ENCODE data around the gene ACSF3.

GRCh38 chr16:89123831-89124100, 30.1 kb downstream of the ACSF3 start:
- TF ChIP-seq EZH2 (IDR thresholded peaks at IDR 0.05; ENCODE audit: low read depth) (no peak), CTCF (conservative IDR thresholded peaks at IDR 0.05) (no peak)

Measured in PC-9 (cell line).